Measurements from ENCODE around the gene PDE2A. TPM values are rescaled to one million over a fixed set of nuclear protein-coding genes. Genes with fewer than 3 reads are reported as not detected.

Gene PDE2A
- total and polyA plus RNA-seq, 9 donors, result 8.3 to 44.0 (median 12.8) TPM

- H3K4me3 ChIP-seq, result no peak overlapping the region
- 93 to 94% (median 94%) methylated on average over 7 of the region's 7 CpGs for WGBS, 3 donors
- DNase-seq, result no peak
- H3K36me3 ChIP-seq, result no peaks in the 10 kb centered on the region
- no peaks in the 10 kb centered on the region for H3K27me3 ChIP-seq
- no peak overlapping the region for H3K27ac ChIP-seq
- H3K9me3 ChIP-seq, result no peaks in the 10 kb centered on the region
- TF ChIP-seq, protein P1, sequence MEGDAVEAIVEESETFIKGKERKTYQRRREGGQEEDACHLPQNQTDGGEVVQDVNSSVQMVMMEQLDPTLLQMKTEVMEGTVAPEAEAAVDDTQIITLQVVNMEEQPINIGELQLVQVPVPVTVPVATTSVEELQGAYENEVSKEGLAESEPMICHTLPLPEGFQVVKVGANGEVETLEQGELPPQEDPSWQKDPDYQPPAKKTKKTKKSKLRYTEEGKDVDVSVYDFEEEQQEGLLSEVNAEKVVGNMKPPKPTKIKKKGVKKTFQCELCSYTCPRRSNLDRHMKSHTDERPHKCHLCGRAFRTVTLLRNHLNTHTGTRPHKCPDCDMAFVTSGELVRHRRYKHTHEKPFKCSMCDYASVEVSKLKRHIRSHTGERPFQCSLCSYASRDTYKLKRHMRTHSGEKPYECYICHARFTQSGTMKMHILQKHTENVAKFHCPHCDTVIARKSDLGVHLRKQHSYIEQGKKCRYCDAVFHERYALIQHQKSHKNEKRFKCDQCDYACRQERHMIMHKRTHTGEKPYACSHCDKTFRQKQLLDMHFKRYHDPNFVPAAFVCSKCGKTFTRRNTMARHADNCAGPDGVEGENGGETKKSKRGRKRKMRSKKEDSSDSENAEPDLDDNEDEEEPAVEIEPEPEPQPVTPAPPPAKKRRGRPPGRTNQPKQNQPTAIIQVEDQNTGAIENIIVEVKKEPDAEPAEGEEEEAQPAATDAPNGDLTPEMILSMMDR (IDR thresholded peaks at IDR 0.05), result no peak
- TF ChIP-seq POLR2A (IDR thresholded peaks at IDR 0.05), result no peak
- TF ChIP-seq EP300 (IDR thresholded peaks at IDR 0.05), result no peak
- H3K4me1 ChIP-seq (ENCODE audit: insufficient read depth), result no peaks in the 10 kb centered on the region
- intact Hi-C loops (cut with DNase I), result no loop called here
These were observed 21.1 kb upstream of the PDE2A start for GRCh38 chr11:72695354-72695753.

DNA sequence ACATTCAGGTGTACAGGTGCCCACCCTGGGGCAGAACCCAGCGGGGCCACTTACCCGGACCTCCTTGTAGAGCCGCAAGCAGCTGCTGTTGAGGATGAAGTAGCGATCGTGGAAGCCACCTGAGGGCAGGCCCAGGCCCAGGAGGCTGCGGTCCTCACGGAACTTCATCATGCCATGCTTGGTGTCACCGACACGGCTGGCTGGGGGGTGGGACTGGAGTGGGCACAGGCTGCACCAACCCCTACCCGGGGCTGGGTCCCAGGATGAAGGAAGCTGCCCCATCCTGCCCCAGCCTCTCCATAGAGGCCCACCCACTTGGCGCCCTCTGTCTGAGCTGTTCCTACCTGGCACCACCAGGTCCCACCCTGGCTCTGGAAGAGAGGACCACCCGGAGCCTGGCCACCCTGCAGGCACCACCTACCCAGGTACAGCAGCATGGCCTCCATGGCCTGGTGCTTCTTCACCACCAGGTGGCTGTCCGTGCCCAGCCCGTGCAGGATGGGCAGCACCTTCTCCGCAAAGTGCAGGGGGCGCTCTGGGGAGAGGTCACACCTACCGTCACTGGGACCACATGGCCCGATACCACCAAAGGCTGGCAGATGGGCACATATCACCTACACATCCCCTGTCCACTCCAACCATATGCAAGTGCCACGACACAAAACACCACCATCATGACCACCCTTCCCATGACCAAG is 19.2 kb upstream of the PDE2A start:
- Histone ChIP-seq H3K4me3 (no peak overlapping the region), H3K27ac (no peak overlapping the region), H3K27me3 (no peaks in the 10 kb centered on the region), H3K9me3 (no peaks in the 10 kb centered on the region), H3K36me3 (no peaks in the 10 kb centered on the region), H3K4me1 (ENCODE audit: insufficient read depth) (no peaks in the 10 kb centered on the region)
- 92 to 95% (median 95%) methylated on average over 14 to 19 of the region's 19 CpGs for WGBS, 3 donors
- TF ChIP-seq, protein P1 (IDR thresholded peaks at IDR 0.05), result no peak
- TF ChIP-seq POLR2A (IDR thresholded peaks at IDR 0.05) (no peak), EP300 (IDR thresholded peaks at IDR 0.05) (no peak)
- DNase-seq, result no peak
- intact Hi-C loops (cut with DNase I), result loop anchor here in 1 of 4 donors (5.0 kb wide), 1 partner anchor 1724 kb away; no protein-coding TSS in a partner anchor

DNA sequence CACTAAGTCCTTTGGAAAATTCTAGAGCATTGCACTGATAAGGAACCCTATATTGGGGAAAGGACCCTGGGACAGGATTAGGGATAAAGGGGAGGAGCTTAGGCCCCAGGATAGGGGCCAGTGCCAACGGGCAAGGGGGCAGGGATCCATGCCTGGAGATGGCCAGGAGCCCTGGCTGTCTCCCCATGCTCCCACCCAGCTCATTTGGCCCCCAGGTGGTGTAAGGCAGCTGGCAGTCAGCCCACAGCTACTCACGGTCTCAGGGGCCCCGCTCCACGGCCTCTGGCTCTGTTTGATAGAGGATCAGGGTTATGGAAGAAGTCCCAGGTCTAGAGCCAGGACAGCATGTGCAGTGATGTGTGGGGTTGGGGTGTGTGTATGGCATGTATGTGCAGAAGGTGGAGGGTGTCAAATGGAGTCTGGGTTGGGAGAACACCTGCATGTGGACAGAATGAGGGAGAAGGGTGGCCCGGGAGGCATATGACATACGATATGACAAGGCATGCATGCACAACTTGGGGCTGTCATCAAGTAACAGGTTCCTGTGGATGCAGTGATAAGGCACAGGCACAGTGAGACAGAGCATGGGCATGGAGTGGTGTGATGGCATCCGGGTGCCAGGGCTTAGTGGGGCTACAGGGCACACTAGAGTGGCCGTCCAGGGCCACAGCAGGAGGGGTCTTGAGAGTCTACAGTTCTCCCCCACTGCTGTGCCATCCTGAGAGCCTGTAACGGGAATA is 18.4 kb upstream of the PDE2A start:
- no peak for DNase-seq
- Histone ChIP-seq H3K9me3 (no peaks in the 10 kb centered on the region), H3K4me1 (ENCODE audit: insufficient read depth) (no peaks in the 10 kb centered on the region), H3K27me3 (no peaks in the 10 kb centered on the region), H3K36me3 (no peaks in the 10 kb centered on the region), H3K27ac (no peak overlapping the region), H3K4me3 (no peak overlapping the region)
- intact Hi-C loops (cut with DNase I), result loop anchor here in 1 of 4 donors (5.0 kb wide), 1 partner anchor 1725 kb away; no protein-coding TSS in a partner anchor
- 77 to 83% (median 78%) methylated on average over 8 to 9 of the region's 9 CpGs for WGBS, 3 donors
- no peak for TF ChIP-seq POLR2A (IDR thresholded peaks at IDR 0.05)
- TF ChIP-seq, protein P1 (IDR thresholded peaks at IDR 0.05), result no peak
- no peak for TF ChIP-seq EP300 (IDR thresholded peaks at IDR 0.05)

DNA sequence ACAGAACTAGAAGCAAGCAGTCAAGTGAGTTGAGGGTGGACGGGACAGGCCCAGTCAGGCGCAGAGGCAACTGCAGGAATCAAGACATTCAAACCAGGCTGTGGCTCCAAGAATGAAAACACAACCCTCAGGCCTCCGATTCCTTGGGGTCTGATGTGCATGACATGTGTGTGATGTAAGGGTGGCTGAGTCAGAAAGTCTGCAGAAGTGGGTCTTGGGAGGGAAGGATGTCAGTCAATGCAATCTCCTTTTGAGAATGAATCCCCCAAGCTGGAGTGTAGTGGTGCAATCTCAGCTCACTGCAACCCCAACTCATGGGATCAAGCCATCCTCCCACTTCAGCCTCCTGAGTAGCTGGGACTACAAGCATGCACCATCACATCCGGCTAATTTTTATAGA is 15.9 kb upstream of the PDE2A start:
- no peak for DNase-seq
- no peak for TF ChIP-seq POLR2A (IDR thresholded peaks at IDR 0.05)
- TF ChIP-seq, protein P1 (IDR thresholded peaks at IDR 0.05), result no peak
- no peak for TF ChIP-seq EP300 (IDR thresholded peaks at IDR 0.05)
- no peaks in the 10 kb centered on the region for H3K36me3 ChIP-seq
- H3K4me3 ChIP-seq, result no peak overlapping the region
- H3K27ac ChIP-seq, result no peak overlapping the region
- no peaks in the 10 kb centered on the region for H3K4me1 ChIP-seq (ENCODE audit: insufficient read depth)
- no peaks in the 10 kb centered on the region for H3K27me3 ChIP-seq
- intact Hi-C loops (cut with DNase I), result loop anchor here in 1 of 4 donors (5.0 kb wide), 1 partner anchor 1727 kb away; no protein-coding TSS in a partner anchor
- WGBS, 3 donors, result 83 to 85% (median 84%) methylated on average over 4 of the region's 4 CpGs
- H3K9me3 ChIP-seq, result no peaks in the 10 kb centered on the region
